ENCODE measurements around the gene CEP295NL. TPM values are rescaled to one million over a fixed set of nuclear protein-coding genes. Genes with fewer than 3 reads are reported as not detected.

CEP295NL gene
- total RNA-seq, 2 experiments from 2014 or later: not detected

DNA sequence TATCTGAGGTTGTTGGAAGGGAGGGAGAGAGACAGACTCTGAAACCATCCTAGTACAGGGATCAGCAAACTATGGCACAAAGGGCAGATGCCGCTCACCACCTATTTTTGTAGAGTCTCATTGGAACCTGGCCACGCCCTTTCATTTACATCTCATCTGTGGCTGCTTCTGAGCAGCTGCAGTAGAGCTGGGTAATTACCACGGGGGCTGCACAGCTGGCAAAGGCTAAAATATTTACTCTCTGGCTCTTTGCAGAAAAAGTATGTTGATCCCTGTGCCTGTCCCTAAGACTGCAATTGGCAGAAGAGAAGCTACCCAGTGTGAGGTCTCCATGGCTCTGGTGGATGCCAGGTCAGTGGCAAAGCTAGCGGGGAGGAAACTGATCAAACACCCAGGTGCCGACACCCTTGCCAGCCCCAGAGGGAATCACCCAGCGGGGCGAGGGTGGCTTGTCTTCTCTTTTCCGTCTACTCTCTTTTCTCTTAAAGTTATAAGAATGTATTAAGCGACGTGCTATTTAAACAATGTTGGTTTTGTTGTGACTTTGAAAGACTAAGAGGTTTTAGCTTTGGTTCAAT, 14.0 kb downstream of the CEP295NL start:
- CTCF ChIA-PET: interaction anchor here (0.6 to 1.5 kb wide), 2 partner anchors 23 to 97 kb away, joined by 3 to 4 read pairs; no protein-coding TSS in a partner anchor
- intact Hi-C loops (cut with micrococcal nuclease): no loop called here
- Mint-ChIP-seq H3K9me3 (no peaks in the 10 kb centered on the region), H3K27me3 (ENCODE audit: low read depth) (no peaks in the 10 kb centered on the region), H3K36me3 (ENCODE audit: low read depth) (no peaks in the 10 kb centered on the region), H3K4me3 (no peak overlapping the region), H3K27ac (no peak overlapping the region), H3K4me1 (ENCODE audit: low read depth) (peaks cover 30% of the 10 kb centered on the region)
- no peak for DNase-seq

DNA sequence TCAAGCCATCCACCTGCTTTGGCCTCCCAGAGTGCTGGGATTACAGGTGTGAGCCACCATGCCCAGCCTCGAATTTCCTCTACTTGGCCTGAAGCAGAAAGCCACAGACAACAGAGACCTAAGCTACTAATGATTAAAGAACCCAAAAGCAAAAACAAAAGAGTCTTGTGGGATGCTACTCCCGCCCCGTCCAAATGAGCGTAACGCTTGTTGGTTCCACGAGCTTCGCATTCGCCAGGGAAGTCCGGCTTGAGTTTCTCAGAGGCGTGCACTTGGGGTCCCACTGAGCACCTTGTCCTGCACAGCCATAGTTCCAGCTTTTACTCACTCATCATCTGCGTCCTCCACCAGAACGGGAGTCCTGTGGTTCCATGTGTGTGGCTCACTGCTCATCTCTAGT, 16.0 kb downstream of the CEP295NL start:
- H3K4me3 Mint-ChIP-seq: no peak overlapping the region
- intact Hi-C loops (cut with micrococcal nuclease): no loop called here
- H3K9me3 Mint-ChIP-seq: no peaks in the 10 kb centered on the region
- H3K36me3 Mint-ChIP-seq (ENCODE audit: low read depth): no peaks in the 10 kb centered on the region
- no peaks in the 10 kb centered on the region for H3K27me3 Mint-ChIP-seq (ENCODE audit: low read depth)
- no peak overlapping the region for H3K27ac Mint-ChIP-seq
- DNase-seq: no peak
- CTCF ChIA-PET: interaction anchor here (0.6 to 0.7 kb wide), 2 partner anchors 21 to 679 kb away, joined by 3 to 4 read pairs; no protein-coding TSS in a partner anchor
- H3K4me1 Mint-ChIP-seq (ENCODE audit: low read depth): peaks cover 36% of the 10 kb centered on the region

DNA sequence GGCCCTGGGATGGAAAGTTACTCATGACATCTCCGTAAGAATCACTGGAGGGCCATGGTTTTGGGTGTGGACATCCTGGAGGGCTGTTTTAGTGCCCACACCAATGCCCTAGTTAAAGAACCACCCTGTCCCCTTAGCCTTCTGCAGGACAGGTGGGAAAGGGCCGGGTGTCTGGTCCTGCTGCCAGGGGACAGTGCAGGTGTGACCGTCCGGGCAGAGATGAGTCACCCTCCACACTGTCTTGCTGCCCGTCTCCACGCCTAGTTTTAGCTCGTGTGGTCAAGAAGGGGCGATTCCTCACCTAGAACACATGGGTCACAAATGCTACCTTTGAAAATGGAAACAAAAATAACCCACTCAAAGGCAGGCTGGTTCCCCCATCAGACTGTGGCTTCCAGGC, 17.0 kb downstream of the CEP295NL start:
- Mint-ChIP-seq H3K9me3 (no peaks in the 10 kb centered on the region), H3K36me3 (ENCODE audit: low read depth) (no peaks in the 10 kb centered on the region), H3K27me3 (ENCODE audit: low read depth) (no peaks in the 10 kb centered on the region), H3K4me1 (ENCODE audit: low read depth) (peaks cover 28% of the 10 kb centered on the region), H3K27ac (no peak overlapping the region), H3K4me3 (no peak overlapping the region)
- CTCF ChIA-PET: interaction anchor here (0.8 kb wide), 1 partner anchor 20 kb away, joined by 5 read pairs; no protein-coding TSS in a partner anchor
- no peak for DNase-seq
- intact Hi-C loops (cut with micrococcal nuclease): no loop called here

DNA sequence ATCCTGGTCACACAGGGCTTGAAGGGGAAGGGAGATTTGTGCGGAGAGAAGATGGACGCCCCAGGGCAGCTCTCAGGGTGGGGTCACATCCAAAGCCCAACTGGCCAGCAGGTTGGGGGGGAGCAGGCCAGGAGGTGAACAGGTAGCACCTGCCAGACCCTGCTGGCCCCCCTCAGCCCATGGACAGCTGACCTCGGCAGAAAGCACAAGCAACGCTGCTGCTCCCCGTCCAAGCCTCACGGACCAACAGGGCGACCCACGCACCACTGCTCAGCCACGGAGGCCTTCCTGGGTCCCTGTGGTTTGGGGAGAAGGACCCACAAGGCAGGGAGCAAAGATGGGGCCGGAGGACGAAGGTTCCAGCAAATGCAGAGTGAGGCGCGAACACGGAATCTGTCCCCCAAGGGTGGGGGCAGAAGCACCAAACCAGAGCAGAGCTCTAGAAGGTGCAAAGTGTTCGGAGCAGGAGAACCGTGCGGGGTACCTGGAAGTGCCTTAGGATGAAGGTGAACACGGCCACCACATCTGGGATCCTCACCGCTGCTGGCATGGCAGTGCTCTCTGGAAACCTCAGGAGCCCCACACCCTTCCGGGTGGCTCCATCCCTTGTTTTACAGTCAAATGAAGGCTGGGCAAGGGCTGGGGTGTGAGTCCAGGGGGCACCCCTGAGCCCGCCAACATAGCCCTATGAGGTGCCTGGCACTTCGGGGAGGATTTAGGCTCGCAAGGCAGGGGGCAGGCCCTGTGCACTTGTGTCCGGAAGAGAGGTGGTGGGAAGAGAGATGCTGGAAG, 17.9 kb downstream of the CEP295NL start:
- no peaks in the 10 kb centered on the region for H3K36me3 Mint-ChIP-seq (ENCODE audit: low read depth)
- CTCF ChIA-PET: interaction anchor here (0.8 kb wide), 1 partner anchor 19 kb away, joined by 5 read pairs; no protein-coding TSS in a partner anchor
- no peaks in the 10 kb centered on the region for H3K27me3 Mint-ChIP-seq (ENCODE audit: low read depth)
- no peaks in the 10 kb centered on the region for H3K9me3 Mint-ChIP-seq
- no peak overlapping the region for H3K4me3 Mint-ChIP-seq
- DNase-seq: no peak
- H3K27ac Mint-ChIP-seq: no peak overlapping the region
- peaks cover 22% of the 10 kb centered on the region for H3K4me1 Mint-ChIP-seq (ENCODE audit: low read depth)
- intact Hi-C loops (cut with micrococcal nuclease): no loop called here

DNA sequence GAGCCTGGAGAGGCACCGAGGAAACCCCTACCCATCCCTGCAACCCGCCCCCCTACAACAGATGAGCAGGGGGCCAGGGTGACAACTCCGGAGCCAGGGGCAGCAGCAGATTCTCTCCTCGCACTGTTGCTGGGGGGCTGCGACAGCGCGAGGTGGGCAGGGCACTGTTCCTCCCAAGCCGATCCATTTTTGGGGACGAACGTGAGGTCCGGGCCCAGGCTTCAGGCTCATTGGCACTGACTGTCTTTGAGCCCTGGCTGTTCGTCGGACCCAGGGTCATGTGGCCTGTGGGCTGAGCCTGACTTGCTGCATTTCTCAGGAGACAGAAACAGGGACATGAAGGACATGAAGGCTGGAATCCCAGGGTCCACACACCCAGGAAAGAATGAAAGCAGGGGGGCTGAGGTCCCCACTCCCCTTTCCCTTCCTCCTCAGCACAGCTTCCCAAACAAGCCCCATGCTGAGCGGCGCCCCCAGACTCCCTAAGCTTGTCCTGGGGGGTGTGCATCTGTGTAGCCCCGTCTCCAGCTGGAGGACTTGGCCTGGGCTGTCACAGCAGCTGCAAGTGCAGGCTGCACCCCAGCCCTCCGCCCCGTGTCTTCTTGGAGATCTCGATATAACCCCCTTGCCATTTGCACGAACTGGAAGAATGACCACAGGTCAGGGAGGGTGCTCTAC, 18.7 kb downstream of the CEP295NL start:
- no peak overlapping the region for H3K27ac Mint-ChIP-seq
- H3K9me3 Mint-ChIP-seq: no peaks in the 10 kb centered on the region
- H3K4me1 Mint-ChIP-seq (ENCODE audit: low read depth): peaks cover 21% of the 10 kb centered on the region
- no peaks in the 10 kb centered on the region for H3K27me3 Mint-ChIP-seq (ENCODE audit: low read depth)
- no peak overlapping the region for H3K4me3 Mint-ChIP-seq
- DNase-seq: no peak
- intact Hi-C loops (cut with micrococcal nuclease): no loop called here
- H3K36me3 Mint-ChIP-seq (ENCODE audit: low read depth): no peaks in the 10 kb centered on the region
- CTCF ChIA-PET: no interaction called here

DNA sequence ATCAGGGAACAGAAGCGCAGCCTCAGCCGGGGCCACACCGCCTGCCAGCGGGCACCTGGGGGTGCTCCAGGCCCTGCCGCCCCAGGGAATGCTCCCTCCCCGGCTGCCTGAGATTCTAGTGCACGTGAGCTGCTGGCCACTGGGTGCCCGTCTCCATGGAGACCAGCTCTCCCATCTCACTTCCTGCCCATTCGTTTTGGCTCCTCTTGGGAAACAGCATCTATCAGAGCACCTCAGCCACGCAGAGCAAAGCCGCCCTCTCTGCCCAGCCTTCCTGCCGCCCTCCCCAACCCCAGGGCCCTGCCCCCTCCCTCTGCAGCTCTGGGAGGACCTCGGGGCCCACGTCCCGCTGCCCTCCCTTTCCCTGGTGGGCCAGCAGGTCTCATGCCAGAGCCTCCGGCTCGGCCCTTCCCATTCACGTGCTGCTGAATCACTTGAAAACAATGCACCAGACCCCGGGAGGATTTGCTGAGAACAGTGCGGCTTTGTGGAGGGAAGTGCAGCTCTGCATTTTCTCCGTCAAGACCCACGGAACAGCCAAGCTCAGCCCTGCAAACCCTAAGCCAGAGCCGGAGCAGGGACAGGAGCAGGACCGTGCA, 19.4 kb downstream of the CEP295NL start:
- no peak overlapping the region for H3K27ac Mint-ChIP-seq
- intact Hi-C loops (cut with micrococcal nuclease): no loop called here
- no peak for DNase-seq
- H3K9me3 Mint-ChIP-seq: no peaks in the 10 kb centered on the region
- no peak overlapping the region for H3K4me3 Mint-ChIP-seq
- no peaks in the 10 kb centered on the region for H3K36me3 Mint-ChIP-seq (ENCODE audit: low read depth)
- CTCF ChIA-PET: no interaction called here
- H3K4me1 Mint-ChIP-seq (ENCODE audit: low read depth): peaks cover 21% of the 10 kb centered on the region
- H3K27me3 Mint-ChIP-seq (ENCODE audit: low read depth): no peaks in the 10 kb centered on the region

DNA sequence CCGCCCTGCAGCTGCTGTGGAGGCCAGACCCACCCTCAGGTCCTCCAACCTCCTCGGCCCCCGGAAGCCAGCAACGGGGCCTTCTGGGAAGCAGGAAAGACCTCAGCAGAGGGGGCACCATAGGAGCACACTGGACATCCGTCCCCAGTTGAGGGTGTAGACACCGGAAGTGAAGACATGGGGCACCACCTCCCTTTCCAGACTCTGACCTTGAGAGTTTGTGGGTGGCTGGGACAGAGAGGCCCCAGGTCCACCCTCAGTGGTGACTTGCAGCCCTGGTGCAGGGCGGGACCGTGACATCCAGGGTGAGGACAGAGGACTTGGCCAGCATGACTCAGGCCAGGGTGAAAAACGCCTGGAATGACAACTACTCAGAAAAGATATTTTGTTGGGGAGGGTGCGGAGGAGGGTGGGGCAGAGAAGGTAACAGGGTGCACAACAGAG, 19.9 kb downstream of the CEP295NL start:
- Mint-ChIP-seq H3K36me3 (ENCODE audit: low read depth) (no peaks in the 10 kb centered on the region), H3K27me3 (ENCODE audit: low read depth) (no peaks in the 10 kb centered on the region), H3K4me3 (no peak overlapping the region), H3K4me1 (ENCODE audit: low read depth) (peaks cover 25% of the 10 kb centered on the region), H3K27ac (no peak overlapping the region), H3K9me3 (no peaks in the 10 kb centered on the region)
- CTCF ChIA-PET: no interaction called here
- intact Hi-C loops (cut with micrococcal nuclease): no loop called here
- DNase-seq: no peak

DNA sequence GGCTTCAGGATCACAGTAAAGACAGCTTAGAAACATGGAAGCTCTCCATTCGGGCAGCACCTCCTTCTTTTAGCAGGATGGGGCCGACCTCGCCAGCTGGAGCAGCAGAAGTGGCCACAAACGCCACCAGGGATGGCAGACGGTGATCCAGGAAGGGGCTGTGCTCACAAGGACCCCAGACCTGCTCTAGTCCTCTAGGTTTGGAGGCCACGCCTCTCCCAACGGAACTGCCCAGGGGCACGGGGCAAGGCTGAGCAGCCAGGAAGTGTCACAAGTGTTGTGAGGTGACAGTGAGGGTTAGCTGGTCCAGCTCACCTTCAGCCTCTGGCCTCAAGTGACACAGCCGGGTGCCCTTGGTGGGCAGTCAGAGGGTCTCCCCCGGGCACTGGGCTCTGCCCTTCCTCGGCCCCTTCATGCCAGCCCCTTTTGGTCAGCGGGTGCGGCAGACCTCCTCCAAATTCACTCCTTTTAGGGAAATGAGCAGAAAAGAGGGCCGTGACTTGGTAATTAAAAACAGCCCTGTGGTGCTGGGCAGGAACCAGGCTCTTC, 20.4 kb downstream of the CEP295NL start:
- intact Hi-C loops (cut with micrococcal nuclease): no loop called here
- H3K36me3 Mint-ChIP-seq (ENCODE audit: low read depth): no peaks in the 10 kb centered on the region
- DNase-seq: no peak
- H3K9me3 Mint-ChIP-seq: no peaks in the 10 kb centered on the region
- no peaks in the 10 kb centered on the region for H3K27me3 Mint-ChIP-seq (ENCODE audit: low read depth)
- no peak overlapping the region for H3K27ac Mint-ChIP-seq
- CTCF ChIA-PET: no interaction called here
- no peak overlapping the region for H3K4me3 Mint-ChIP-seq
- peaks cover 25% of the 10 kb centered on the region for H3K4me1 Mint-ChIP-seq (ENCODE audit: low read depth)

DNA sequence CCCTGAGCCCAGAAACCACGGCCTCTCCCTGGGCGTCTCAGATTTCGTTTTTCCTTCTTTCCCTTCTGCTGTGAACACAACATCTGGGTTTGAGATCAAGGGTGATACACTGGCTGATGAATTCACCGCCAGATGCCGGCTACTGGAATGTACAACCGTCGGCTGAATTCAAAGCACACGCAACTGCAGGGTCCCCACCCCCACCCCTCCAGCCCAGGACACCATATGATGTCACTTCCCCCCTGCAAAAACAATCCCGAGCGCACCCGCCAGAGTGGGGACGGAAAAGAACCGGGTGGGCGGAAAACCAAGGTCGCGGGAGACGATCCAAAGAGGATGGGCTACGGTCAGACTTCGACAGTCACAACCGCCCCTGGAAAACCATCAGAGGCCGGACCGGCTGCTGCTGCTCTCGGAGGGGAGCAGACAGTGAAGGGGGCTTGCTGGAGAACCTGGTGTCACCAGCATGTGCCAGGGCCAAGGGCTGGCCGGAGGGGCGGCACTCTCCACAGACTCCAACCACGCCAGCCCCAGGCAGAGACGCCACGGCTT, 23.3 kb downstream of the CEP295NL start:
- H3K4me3 Mint-ChIP-seq: peak overlapping the region; percentile 20
- intact Hi-C loops (cut with micrococcal nuclease): no loop called here
- CTCF ChIA-PET: no interaction called here
- H3K36me3 Mint-ChIP-seq (ENCODE audit: low read depth): no peaks in the 10 kb centered on the region
- H3K27me3 Mint-ChIP-seq (ENCODE audit: low read depth): no peaks in the 10 kb centered on the region
- DNase-seq: peak; percentile 47
- no peaks in the 10 kb centered on the region for H3K9me3 Mint-ChIP-seq
- peak overlapping the region; percentile 24 for H3K27ac Mint-ChIP-seq
- H3K4me1 Mint-ChIP-seq (ENCODE audit: low read depth): peaks cover 25% of the 10 kb centered on the region

DNA sequence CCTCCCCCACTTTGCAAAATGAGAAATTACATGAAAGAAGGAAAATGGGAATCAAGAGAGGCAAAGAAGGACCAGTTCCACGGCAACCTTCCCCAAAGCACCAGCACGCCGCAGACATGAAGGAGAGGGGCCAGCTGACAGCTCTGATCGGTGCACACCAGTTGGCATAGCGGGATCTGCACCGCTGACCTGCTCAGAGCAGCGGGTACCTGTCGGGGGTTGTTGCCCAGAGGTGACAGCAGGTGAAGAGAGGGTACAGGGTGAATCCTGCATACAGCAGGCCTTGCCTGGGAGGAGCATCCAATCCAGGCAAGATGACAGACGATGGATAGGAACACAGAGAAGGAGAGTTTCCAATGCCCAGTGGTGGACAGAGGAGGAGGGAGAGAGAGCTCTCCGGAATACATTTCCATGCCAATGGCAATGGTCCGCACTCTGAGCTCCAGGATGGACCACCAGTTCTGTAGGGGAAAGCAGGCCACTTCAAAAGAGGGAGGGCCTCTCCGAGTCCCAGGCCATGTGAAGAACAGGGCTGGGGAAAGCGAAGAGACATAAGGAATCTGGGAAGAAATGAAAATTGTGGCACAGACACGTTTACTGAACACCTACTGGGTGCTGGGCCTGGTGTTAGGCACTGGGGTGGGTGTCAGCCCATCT, 24.0 kb downstream of the CEP295NL start:
- Mint-ChIP-seq H3K27ac (no peak overlapping the region), H3K9me3 (no peaks in the 10 kb centered on the region), H3K4me1 (ENCODE audit: low read depth) (peaks cover 25% of the 10 kb centered on the region), H3K27me3 (ENCODE audit: low read depth) (no peaks in the 10 kb centered on the region), H3K36me3 (ENCODE audit: low read depth) (no peaks in the 10 kb centered on the region), H3K4me3 (peak overlapping the region; percentile 21)
- intact Hi-C loops (cut with micrococcal nuclease): no loop called here
- CTCF ChIA-PET: no interaction called here
- no peak for DNase-seq

DNA sequence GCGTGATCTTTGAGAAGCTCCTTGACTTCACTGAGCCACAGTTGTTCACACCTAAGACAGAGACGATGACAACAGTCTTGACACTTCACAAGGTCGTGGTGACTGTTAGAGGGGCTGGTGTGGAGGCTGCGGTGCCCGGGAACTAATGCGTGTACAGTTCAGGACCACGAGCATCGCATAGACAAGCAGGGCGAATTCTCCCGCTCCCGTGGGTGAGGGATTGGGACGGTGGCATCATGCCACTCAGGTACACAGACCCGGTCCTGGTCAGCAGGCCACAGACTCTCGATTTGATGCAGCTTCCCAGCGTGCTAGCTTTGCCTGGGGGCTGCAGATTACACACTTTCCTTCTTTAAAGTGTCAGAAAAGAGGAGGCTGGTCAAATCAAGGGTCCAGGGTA, 24.7 kb downstream of the CEP295NL start:
- intact Hi-C loops (cut with micrococcal nuclease): no loop called here

More for the DNA sequence above, 24.7 kb downstream of the CEP295NL start:
- no peak overlapping the region for H3K27ac Mint-ChIP-seq
- no peaks in the 10 kb centered on the region for H3K9me3 Mint-ChIP-seq
- H3K4me3 Mint-ChIP-seq: no peak overlapping the region
- no peaks in the 10 kb centered on the region for H3K36me3 Mint-ChIP-seq (ENCODE audit: low read depth)
- H3K27me3 Mint-ChIP-seq (ENCODE audit: low read depth): no peaks in the 10 kb centered on the region
- CTCF ChIA-PET: interaction anchor here (0.8 to 1.6 kb wide), 3 partner anchors 13 to 735 kb away, joined by 3 to 8 read pairs (median 3); no protein-coding TSS in a partner anchor
- DNase-seq: no peak
- peaks cover 22% of the 10 kb centered on the region for H3K4me1 Mint-ChIP-seq (ENCODE audit: low read depth)

Data from activated naive CD4-positive, alpha-beta T cell treated with anti-CD3 and anti-CD28 coated beads for 36 hours (primary cell).